ENCODE results near the gene FAM118B.

DNA sequence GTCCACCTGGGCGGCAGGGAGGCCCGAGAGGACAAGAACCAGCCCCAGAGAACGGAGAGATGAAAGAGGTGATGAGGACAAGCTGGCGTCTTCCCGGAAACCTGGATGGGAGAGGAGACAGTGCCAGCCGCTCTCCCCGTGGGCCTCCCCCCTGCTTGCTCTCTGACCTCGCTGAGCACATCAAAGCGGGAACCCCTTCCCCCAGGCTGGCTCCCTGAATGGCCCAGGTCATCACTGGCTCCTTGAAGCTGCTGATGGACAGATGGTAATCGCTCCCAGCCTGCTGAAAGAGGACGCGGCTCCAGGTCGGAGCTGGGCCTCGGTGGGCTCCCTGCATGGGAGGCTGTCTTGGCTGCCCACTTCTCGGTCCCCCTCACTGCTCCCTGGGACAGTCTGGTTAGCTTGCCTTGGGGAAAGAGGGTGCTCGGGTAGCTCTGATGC, 18.5 kb upstream of the FAM118B start:
- TF ChIP-seq, protein P1, sequence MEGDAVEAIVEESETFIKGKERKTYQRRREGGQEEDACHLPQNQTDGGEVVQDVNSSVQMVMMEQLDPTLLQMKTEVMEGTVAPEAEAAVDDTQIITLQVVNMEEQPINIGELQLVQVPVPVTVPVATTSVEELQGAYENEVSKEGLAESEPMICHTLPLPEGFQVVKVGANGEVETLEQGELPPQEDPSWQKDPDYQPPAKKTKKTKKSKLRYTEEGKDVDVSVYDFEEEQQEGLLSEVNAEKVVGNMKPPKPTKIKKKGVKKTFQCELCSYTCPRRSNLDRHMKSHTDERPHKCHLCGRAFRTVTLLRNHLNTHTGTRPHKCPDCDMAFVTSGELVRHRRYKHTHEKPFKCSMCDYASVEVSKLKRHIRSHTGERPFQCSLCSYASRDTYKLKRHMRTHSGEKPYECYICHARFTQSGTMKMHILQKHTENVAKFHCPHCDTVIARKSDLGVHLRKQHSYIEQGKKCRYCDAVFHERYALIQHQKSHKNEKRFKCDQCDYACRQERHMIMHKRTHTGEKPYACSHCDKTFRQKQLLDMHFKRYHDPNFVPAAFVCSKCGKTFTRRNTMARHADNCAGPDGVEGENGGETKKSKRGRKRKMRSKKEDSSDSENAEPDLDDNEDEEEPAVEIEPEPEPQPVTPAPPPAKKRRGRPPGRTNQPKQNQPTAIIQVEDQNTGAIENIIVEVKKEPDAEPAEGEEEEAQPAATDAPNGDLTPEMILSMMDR (IDR thresholded peaks at IDR 0.05), result no peak
- TF ChIP-seq ZFX (IDR thresholded peaks at IDR 0.05; ENCODE audit: borderline replicate concordance), result no peak

Measured in 22Rv1 (cell line).